ENCODE data around the gene THSD4. TPM values are rescaled to one million over a fixed set of nuclear protein-coding genes. Genes with fewer than 3 reads are reported as not detected.

The THSD4 gene
- total RNA-seq, 1 experiment from 2014 or later, result 29.3 TPM

DNA sequence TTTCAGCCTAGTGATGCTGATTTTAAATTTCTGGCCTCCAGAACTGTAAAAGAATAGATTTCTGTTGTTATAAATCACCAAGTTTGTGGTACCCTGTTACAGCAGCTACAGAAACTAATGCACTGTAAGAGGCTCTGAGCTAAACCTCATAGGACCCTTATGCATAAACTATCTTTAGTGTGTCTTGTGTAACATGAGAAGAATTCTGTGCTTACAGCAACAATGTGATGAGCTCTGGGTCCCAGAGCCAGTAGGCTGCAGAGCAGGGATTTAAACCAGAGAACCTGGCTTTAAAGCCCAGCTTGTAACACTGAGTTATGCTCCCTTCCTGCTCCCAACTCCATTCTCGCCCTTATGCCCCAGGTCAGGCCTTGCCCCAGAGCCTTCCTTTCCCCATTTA lies 113.1 kb downstream of the THSD4 start:
- Histone ChIP-seq H3K27ac (no peak overlapping the region), H3K79me2 (ENCODE audit: low read depth) (no peaks in the 10 kb centered on the region), H3K4me1 (replicated peaks; ENCODE audit: insufficient read depth) (no peaks in the 10 kb centered on the region), H3F3A (ENCODE audit: insufficient read depth, low read depth) (no peaks in the 10 kb centered on the region), H3K27me3 (ENCODE audit: insufficient read depth, low read depth) (no peaks in the 10 kb centered on the region), H3K36me3 (ENCODE audit: low read depth) (no peaks in the 10 kb centered on the region), H3K4me2 (no peak overlapping the region), H4K20me1 (ENCODE audit: insufficient read depth) (no peaks in the 10 kb centered on the region), H3K9me2 (ENCODE audit: insufficient read depth) (no peaks in the 10 kb centered on the region), H3K9me3 (ENCODE audit: insufficient read depth, low read depth) (no peaks in the 10 kb centered on the region), H2AFZ (no peak overlapping the region), H3K4me3 (no peak overlapping the region)
- no peak for TF ChIP-seq EZH2 (IDR thresholded peaks at IDR 0.05; ENCODE audit: low read depth)
- TF ChIP-seq, protein P1, sequence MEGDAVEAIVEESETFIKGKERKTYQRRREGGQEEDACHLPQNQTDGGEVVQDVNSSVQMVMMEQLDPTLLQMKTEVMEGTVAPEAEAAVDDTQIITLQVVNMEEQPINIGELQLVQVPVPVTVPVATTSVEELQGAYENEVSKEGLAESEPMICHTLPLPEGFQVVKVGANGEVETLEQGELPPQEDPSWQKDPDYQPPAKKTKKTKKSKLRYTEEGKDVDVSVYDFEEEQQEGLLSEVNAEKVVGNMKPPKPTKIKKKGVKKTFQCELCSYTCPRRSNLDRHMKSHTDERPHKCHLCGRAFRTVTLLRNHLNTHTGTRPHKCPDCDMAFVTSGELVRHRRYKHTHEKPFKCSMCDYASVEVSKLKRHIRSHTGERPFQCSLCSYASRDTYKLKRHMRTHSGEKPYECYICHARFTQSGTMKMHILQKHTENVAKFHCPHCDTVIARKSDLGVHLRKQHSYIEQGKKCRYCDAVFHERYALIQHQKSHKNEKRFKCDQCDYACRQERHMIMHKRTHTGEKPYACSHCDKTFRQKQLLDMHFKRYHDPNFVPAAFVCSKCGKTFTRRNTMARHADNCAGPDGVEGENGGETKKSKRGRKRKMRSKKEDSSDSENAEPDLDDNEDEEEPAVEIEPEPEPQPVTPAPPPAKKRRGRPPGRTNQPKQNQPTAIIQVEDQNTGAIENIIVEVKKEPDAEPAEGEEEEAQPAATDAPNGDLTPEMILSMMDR (conservative IDR thresholded peaks at IDR 0.05), result no peak
- CTCF ChIA-PET, result no interaction called here
- no TSS peak for BruUV-seq (replicated peaks)
- DNase-seq, result no peak
- POLR2A ChIA-PET (ENCODE audit: unreplicated experiment), result no interaction called here
- intact Hi-C loops (cut with micrococcal nuclease; ENCODE audit: unreplicated experiment), result no loop called here

DNA sequence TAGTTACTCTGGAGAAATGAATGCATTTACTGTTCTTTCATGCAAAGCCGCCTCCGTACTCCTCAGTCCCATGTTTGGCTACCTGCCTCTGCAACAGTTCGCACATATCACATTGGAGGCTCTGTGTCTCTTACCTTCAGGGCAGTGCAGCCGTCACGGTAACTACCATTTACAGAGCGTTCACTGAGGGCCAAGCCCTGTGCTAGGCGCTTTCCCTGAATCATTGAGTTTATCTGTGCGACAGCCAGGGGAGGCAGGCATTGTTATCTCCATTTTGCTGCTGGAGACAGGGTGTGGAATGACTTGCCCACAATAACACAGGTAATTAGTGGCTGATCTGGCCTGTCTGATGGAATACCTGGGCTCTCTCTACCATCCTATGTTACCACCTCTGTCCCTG lies 115.0 kb downstream of the THSD4 start:
- Histone ChIP-seq H3K79me2 (ENCODE audit: low read depth) (no peaks in the 10 kb centered on the region), H3K36me3 (ENCODE audit: low read depth) (no peaks in the 10 kb centered on the region), H3K9me2 (ENCODE audit: insufficient read depth) (no peaks in the 10 kb centered on the region), H4K20me1 (ENCODE audit: insufficient read depth) (no peaks in the 10 kb centered on the region), H3K4me3 (no peak overlapping the region), H2AFZ (no peak overlapping the region), H3K4me2 (no peak overlapping the region), H3K9me3 (ENCODE audit: insufficient read depth, low read depth) (no peaks in the 10 kb centered on the region), H3K4me1 (replicated peaks; ENCODE audit: insufficient read depth) (no peaks in the 10 kb centered on the region), H3K27ac (no peak overlapping the region), H3K27me3 (ENCODE audit: insufficient read depth, low read depth) (no peaks in the 10 kb centered on the region), H3F3A (ENCODE audit: insufficient read depth, low read depth) (no peaks in the 10 kb centered on the region)
- BruUV-seq (replicated peaks), result no TSS peak
- POLR2A ChIA-PET (ENCODE audit: unreplicated experiment), result no interaction called here
- TF ChIP-seq, protein P1 (conservative IDR thresholded peaks at IDR 0.05), result no peak
- no peak for TF ChIP-seq EZH2 (IDR thresholded peaks at IDR 0.05; ENCODE audit: low read depth)
- DNase-seq, result no peak
- intact Hi-C loops (cut with micrococcal nuclease; ENCODE audit: unreplicated experiment), result no loop called here
- CTCF ChIA-PET, result no interaction called here

DNA sequence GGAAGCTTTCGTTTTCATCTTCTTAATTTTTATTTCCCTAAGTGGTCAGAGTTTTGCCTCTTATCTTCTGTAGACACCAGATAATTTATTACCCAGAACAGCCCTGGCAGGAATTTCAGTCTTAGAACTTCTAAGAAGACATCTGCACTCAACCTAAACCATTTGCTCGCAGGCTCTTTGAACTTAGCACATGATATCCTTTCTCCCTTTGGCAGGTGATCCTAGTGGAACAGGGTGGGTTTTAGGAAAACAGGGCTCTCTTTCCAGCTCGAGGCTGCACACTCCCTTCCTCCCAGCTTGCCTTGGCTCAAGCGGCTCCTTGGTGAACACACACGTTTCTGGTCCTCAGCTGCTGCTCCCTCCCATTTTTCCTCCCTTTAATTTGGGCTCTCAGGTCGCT lies 116.5 kb downstream of the THSD4 start:
- Histone ChIP-seq H3K27me3 (ENCODE audit: insufficient read depth, low read depth) (no peaks in the 10 kb centered on the region), H3K27ac (no peak overlapping the region), H2AFZ (no peak overlapping the region), H3K79me2 (ENCODE audit: low read depth) (no peaks in the 10 kb centered on the region), H3F3A (ENCODE audit: insufficient read depth, low read depth) (no peaks in the 10 kb centered on the region), H3K4me2 (no peak overlapping the region), H3K9me2 (ENCODE audit: insufficient read depth) (no peaks in the 10 kb centered on the region), H3K36me3 (ENCODE audit: low read depth) (no peaks in the 10 kb centered on the region), H3K4me3 (no peak overlapping the region), H4K20me1 (ENCODE audit: insufficient read depth) (no peaks in the 10 kb centered on the region), H3K9me3 (ENCODE audit: insufficient read depth, low read depth) (no peaks in the 10 kb centered on the region), H3K4me1 (replicated peaks; ENCODE audit: insufficient read depth) (no peaks in the 10 kb centered on the region)
- intact Hi-C loops (cut with micrococcal nuclease; ENCODE audit: unreplicated experiment), result no loop called here
- BruUV-seq (replicated peaks), result no TSS peak
- POLR2A ChIA-PET (ENCODE audit: unreplicated experiment), result interaction anchor here (0.7 kb wide), 1 partner anchor 1803 kb away, joined by 4 read pairs; no protein-coding TSS in a partner anchor
- no peak for DNase-seq
- TF ChIP-seq, protein P1 (conservative IDR thresholded peaks at IDR 0.05), result no peak
- no peak for TF ChIP-seq EZH2 (IDR thresholded peaks at IDR 0.05; ENCODE audit: low read depth)
- CTCF ChIA-PET, result no interaction called here
